PC-9 (cell line): ENCODE measurements around the gene FCRLB. TPM values are rescaled to one million over a fixed set of nuclear protein-coding genes. Genes with fewer than 3 reads are reported as not detected.

ENCODE experiments used
- BruUV-seq: library from RNA; stranded (reverse); fragments of 400-500 nt; replicated peaks from 2 replicates; lab custom pipeline; 2021; lab: Mats Ljungman, UMichigan
- CTCF ChIA-PET: fragments of 300-600 bp; sonication (Branson Sonifier 250); formaldehyde crosslinking; loops from one replicate; lab custom pipeline; 2022; ENCODE audit warnings: antibody characterized with exemption; lab: Charles Lee
- POLR2A ChIA-PET: fragments of 300-600 bp; sonication (Branson Sonifier 250); formaldehyde crosslinking; loops from one replicate; lab custom pipeline; 2022; ENCODE audit warnings: antibody characterized with exemption; ENCODE audit not compliant: unreplicated experiment; lab: Charles Lee
- DNase-seq, 2 experiments: peaks; one replicate each; pipeline versions ENCODE4 v3.0.0 to v3.0.0-alpha.2; 2015 to 2022; ENCODE audit warnings: mixed read lengths in 1 of 2
- H2AFZ ChIP-seq: fragments of 200-600 bp; sonication (generic); 2 replicates; pipeline ENCODE4 v1.8.1; 2017; ENCODE audit warnings: antibody characterized with exemption
- H3F3A ChIP-seq: fragments of 200-600 bp; sonication (generic); 2 replicates; pipeline ENCODE4 v1.8.1; 2017; ENCODE audit warnings: antibody characterized with exemption, mild to moderate bottlenecking, low read depth; ENCODE audit not compliant: insufficient read depth
- H3K27ac ChIP-seq: fragments of 200-600 bp; sonication (generic); 2 replicates; pipeline ENCODE4 v1.6.1; 2016; ENCODE audit warnings: mixed run types
- H3K27me3 ChIP-seq: fragments of 200-600 bp; sonication (generic); 2 replicates; pipeline ENCODE4 v1.6.1; 2016; ENCODE audit warnings: low read depth, mixed run types; ENCODE audit not compliant: insufficient read depth
- H3K36me3 ChIP-seq: fragments of 200-600 bp; sonication (generic); 2 replicates; pipeline ENCODE4 v1.6.1; 2016; ENCODE audit warnings: low read depth, mixed run types
- H3K4me1 ChIP-seq: fragments of 200-600 bp; sonication (generic); replicated peaks from 2 replicates; pipeline ENCODE4 v1.6.1; 2016; ENCODE audit warnings: mixed run types; ENCODE audit not compliant: insufficient read depth
- H3K4me2 ChIP-seq: fragments of 200-600 bp; sonication (generic); 2 replicates; pipeline ENCODE4 v1.6.1; 2017; ENCODE audit warnings: mixed run types
- H3K4me3 ChIP-seq: fragments of 200-600 bp; sonication (generic); 2 replicates; pipeline ENCODE4 v1.6.1; 2016; ENCODE audit warnings: mixed run types
- H3K79me2 ChIP-seq: fragments of 200-600 bp; sonication (generic); 2 replicates; pipeline ENCODE4 v1.6.1; 2017; ENCODE audit warnings: low read depth, mixed run types
- H3K9me2 ChIP-seq: fragments of 200-600 bp; sonication (generic); 2 replicates; pipeline ENCODE4 v1.8.1; 2017; ENCODE audit warnings: mild to moderate bottlenecking; ENCODE audit not compliant: insufficient read depth
- H3K9me3 ChIP-seq: fragments of 200-600 bp; sonication (generic); 2 replicates; pipeline ENCODE4 v1.8.1; 2016; ENCODE audit warnings: low read depth; ENCODE audit not compliant: insufficient read depth
- H4K20me1 ChIP-seq: fragments of 200-600 bp; sonication (generic); 2 replicates; pipeline ENCODE4 v1.8.1; 2017; ENCODE audit not compliant: insufficient read depth
- CTCF ChIP-seq: fragments of 200-600 bp; sonication (generic); conservative IDR thresholded peaks from 2 replicates; pipeline ENCODE4 v1.6.1; 2017; ENCODE audit warnings: mixed run types, antibody characterized with exemption, mild to moderate bottlenecking, moderate library complexity
- EZH2 ChIP-seq: fragments of 200-600 bp; sonication (generic); IDR thresholded peaks from 2 replicates; pipeline ENCODE4 v1.8.0; 2017; ENCODE audit warnings: antibody characterized with exemption, low read depth
- intact Hi-C: fragments of 100-400 bp; cut with micrococcal nuclease; formaldehyde crosslinking; loops from one replicate; pipeline ENCODE4 v1.10.0; 2022; ENCODE audit not compliant: unreplicated experiment
- total RNA-seq: library from RNA; stranded (reverse); gene quantifications from 2 replicates; pipeline ENCODE4 v1.2.3, GENCODE V29; 2021

FCRLB gene
- total RNA-seq, 1 experiment from 2014 or later: 1.0 TPM

DNA sequence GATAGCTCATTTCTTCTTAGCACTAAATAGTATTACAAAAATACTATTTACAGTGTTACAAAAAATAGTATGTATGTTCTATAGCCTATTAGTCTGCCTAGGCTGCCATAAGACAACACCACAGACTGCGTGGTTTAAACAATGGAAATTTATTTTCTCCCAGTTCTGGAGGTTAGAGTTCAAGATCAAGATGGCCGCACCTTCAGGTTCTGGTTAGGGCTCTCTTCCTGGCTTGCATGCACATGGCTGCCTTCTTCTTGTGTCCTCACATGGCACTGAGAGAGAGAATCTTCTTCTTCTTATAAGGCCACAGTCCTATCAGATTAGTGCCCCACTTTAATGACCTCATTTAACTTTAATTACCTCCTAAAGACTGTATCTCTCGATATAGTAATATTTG lies 48.9 kb downstream of the FCRLB start:
- Histone ChIP-seq H2AFZ (no peak overlapping the region), H3K9me3 (no peaks in the 10 kb centered on the region), H3K27me3 (no peaks in the 10 kb centered on the region), H3K4me1 (peaks cover 11% of the 10 kb centered on the region), H3K4me2 (no peak overlapping the region), H3K27ac (no peak overlapping the region), H3K79me2 (peaks cover 86% of the 10 kb centered on the region), H3K9me2 (no peaks in the 10 kb centered on the region), H3F3A (peaks cover 5% of the 10 kb centered on the region; the same call in 1 of the 2 replicates), H3K36me3 (no peaks in the 10 kb centered on the region), H3K4me3 (no peak overlapping the region), H4K20me1 (peaks cover 23% of the 10 kb centered on the region)
- intact Hi-C loops: no loop called here
- TF ChIP-seq EZH2: no peak
- no TSS peak for BruUV-seq
- DNase-seq: no peak
- POLR2A ChIA-PET: no interaction called here
- CTCF ChIA-PET: no interaction called here

DNA sequence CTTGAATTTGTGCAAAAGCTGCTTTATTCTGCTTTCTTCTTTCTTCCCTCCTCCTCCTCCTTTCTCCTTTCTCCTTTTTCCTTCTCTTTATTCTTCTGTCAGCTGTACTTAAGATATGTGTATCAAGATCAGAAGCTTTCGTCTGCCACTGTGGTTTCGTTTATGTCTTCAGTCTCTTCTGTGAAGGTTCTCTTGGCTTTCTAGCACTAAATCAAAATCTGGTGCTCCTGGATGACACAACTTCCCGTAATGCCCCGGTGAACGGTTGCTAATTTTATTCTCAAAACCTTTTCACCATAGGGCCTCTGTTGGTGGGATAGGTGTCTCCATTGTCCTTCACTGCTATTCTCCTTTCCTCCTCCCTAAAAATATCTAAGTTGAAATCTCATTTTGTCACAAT lies 49.8 kb downstream of the FCRLB start:
- H3K36me3 ChIP-seq: no peaks in the 10 kb centered on the region
- H3F3A ChIP-seq: no peaks in the 10 kb centered on the region
- no peak overlapping the region for H2AFZ ChIP-seq
- H3K4me3 ChIP-seq: no peak overlapping the region
- CTCF ChIA-PET: interaction anchor here (0.6 kb wide), 1 partner anchor 188 kb away, joined by 4 read pairs; no protein-coding TSS in a partner anchor
- H4K20me1 ChIP-seq: peaks cover 29% of the 10 kb centered on the region
- TF ChIP-seq EZH2 (no peak), CTCF (no peak)
- POLR2A ChIA-PET: no interaction called here
- no peak overlapping the region for H3K27ac ChIP-seq
- intact Hi-C loops: no loop called here
- no peaks in the 10 kb centered on the region for H3K9me2 ChIP-seq
- no peaks in the 10 kb centered on the region for H3K27me3 ChIP-seq
- no peak for DNase-seq
- H3K4me1 ChIP-seq: peaks cover 11% of the 10 kb centered on the region
- BruUV-seq: no TSS peak
- H3K79me2 ChIP-seq: peaks cover 89% of the 10 kb centered on the region
- H3K9me3 ChIP-seq: no peaks in the 10 kb centered on the region
- H3K4me2 ChIP-seq: no peak overlapping the region

- H3K79me2 ChIP-seq: peaks cover 86% of the 10 kb centered on the region
- TF ChIP-seq EZH2 (no peak), CTCF (no peak)
- H3K9me3 ChIP-seq: no peaks in the 10 kb centered on the region
- H3K9me2 ChIP-seq: no peaks in the 10 kb centered on the region
- no peaks in the 10 kb centered on the region for H3K36me3 ChIP-seq
- no peak overlapping the region for H2AFZ ChIP-seq
- BruUV-seq: no TSS peak
- POLR2A ChIA-PET: no interaction called here
- H3K4me2 ChIP-seq: no peak overlapping the region
- H4K20me1 ChIP-seq: peaks cover 36% of the 10 kb centered on the region
- CTCF ChIA-PET: no interaction called here
- H3K4me1 ChIP-seq: peaks cover 10% of the 10 kb centered on the region
- H3K27me3 ChIP-seq: no peaks in the 10 kb centered on the region
- H3K4me3 ChIP-seq: no peak overlapping the region
- no peaks in the 10 kb centered on the region for H3F3A ChIP-seq
- H3K27ac ChIP-seq: no peak overlapping the region
- no peak for DNase-seq
- intact Hi-C loops: no loop called here
Measured at GRCh38 chr1:161771973-161772372, 50.6 kb downstream of the FCRLB start.

GRCh38 chr1:161772397-161772796 lies 51.1 kb downstream of the FCRLB start:
- DNase-seq: no peak
- no peak overlapping the region for H3K4me2 ChIP-seq
- CTCF ChIA-PET: no interaction called here
- peaks cover 82% of the 10 kb centered on the region for H3K79me2 ChIP-seq
- no TSS peak for BruUV-seq
- POLR2A ChIA-PET: no interaction called here
- no peaks in the 10 kb centered on the region for H3K27me3 ChIP-seq
- no peaks in the 10 kb centered on the region for H3K36me3 ChIP-seq
- intact Hi-C loops: no loop called here
- H3F3A ChIP-seq: no peaks in the 10 kb centered on the region
- no peak overlapping the region for H3K27ac ChIP-seq
- peaks cover 5% of the 10 kb centered on the region for H3K4me1 ChIP-seq
- no peak overlapping the region for H3K4me3 ChIP-seq
- TF ChIP-seq EZH2: no peak
- TF ChIP-seq CTCF: no peak
- no peaks in the 10 kb centered on the region for H3K9me2 ChIP-seq
- no peak overlapping the region for H2AFZ ChIP-seq
- peaks cover 40% of the 10 kb centered on the region for H4K20me1 ChIP-seq
- no peaks in the 10 kb centered on the region for H3K9me3 ChIP-seq
